ENCODE measurements around the gene SIVA1.

SIVA1 gene

GRCh38 chr14:104721505-104722431, 31.2 kb upstream of the SIVA1 start (continued):
- TF ChIP-seq RARB (CRISPR knock-in tag; IDR thresholded peaks at IDR 0.05) (no peak), ZNF8 (CRISPR knock-in tag; IDR thresholded peaks at IDR 0.05) (no peak), BACH2 (CRISPR knock-in tag; IDR thresholded peaks at IDR 0.05; ENCODE audit: borderline replicate concordance) (no peak), ZFP30 (CRISPR knock-in tag; IDR thresholded peaks at IDR 0.05) (no peak)

GRCh38 chr14:104722938-104723650, 29.9 kb upstream of the SIVA1 start:
- no peak for ATAC-seq
- TF ChIP-seq PPARA (CRISPR knock-in tag; IDR thresholded peaks at IDR 0.05; ENCODE audit: borderline replicate concordance) (no peak), TOX (CRISPR knock-in tag; IDR thresholded peaks at IDR 0.05; ENCODE audit: borderline replicate concordance) (no peak), RARB (CRISPR knock-in tag; IDR thresholded peaks at IDR 0.05) (no peak), ZNF565 (CRISPR knock-in tag; conservative IDR thresholded peaks at IDR 0.05; ENCODE audit: low read depth) (no peak), ARNTL (CRISPR knock-in tag; IDR thresholded peaks at IDR 0.05; ENCODE audit: borderline replicate concordance, low read depth) (no peak), PATZ1 (CRISPR knock-in tag; IDR thresholded peaks at IDR 0.05; ENCODE audit: borderline replicate concordance) (no peak), ZFP3 (CRISPR knock-in tag; IDR thresholded peaks at IDR 0.05) (no peak), TSHZ2 (CRISPR knock-in tag; IDR thresholded peaks at IDR 0.05) (no peak), ISL1 (CRISPR knock-in tag; IDR thresholded peaks at IDR 0.05) (no peak), ZC3H10 (CRISPR knock-in tag; IDR thresholded peaks at IDR 0.05) (no peak), CSDC2 (CRISPR knock-in tag; IDR thresholded peaks at IDR 0.05) (no peak), CREB5 (CRISPR knock-in tag; IDR thresholded peaks at IDR 0.05; ENCODE audit: low read depth) (no peak), ZNF8 (CRISPR knock-in tag; IDR thresholded peaks at IDR 0.05) (no peak), CSRNP3 (CRISPR knock-in tag; IDR thresholded peaks at IDR 0.05) (no peak), GLIS3 (CRISPR knock-in tag; IDR thresholded peaks at IDR 0.05) (no peak), POU6F1 (CRISPR knock-in tag; IDR thresholded peaks at IDR 0.05; ENCODE audit: borderline replicate concordance, low read depth) (no peak)

Measured in SK-N-SH treated with all-trans-retinoic acid at 6 μM for 48 hours (cell line).